GM19455 (cell line): ENCODE data around the gene UPP1.
"Not testable (repeated sequence)": the region's sequence is repeated elsewhere in the genome, so short reads cannot be mapped to it uniquely, and the experiment has no call there.

Source experiments
- ATAC-seq: cut with Tn5 transposase; IDR thresholded peaks from one replicate; pipeline ENCODE4 v1.9.1; 2021; ENCODE audit not compliant: unreplicated experiment

The UPP1 gene

DNA sequence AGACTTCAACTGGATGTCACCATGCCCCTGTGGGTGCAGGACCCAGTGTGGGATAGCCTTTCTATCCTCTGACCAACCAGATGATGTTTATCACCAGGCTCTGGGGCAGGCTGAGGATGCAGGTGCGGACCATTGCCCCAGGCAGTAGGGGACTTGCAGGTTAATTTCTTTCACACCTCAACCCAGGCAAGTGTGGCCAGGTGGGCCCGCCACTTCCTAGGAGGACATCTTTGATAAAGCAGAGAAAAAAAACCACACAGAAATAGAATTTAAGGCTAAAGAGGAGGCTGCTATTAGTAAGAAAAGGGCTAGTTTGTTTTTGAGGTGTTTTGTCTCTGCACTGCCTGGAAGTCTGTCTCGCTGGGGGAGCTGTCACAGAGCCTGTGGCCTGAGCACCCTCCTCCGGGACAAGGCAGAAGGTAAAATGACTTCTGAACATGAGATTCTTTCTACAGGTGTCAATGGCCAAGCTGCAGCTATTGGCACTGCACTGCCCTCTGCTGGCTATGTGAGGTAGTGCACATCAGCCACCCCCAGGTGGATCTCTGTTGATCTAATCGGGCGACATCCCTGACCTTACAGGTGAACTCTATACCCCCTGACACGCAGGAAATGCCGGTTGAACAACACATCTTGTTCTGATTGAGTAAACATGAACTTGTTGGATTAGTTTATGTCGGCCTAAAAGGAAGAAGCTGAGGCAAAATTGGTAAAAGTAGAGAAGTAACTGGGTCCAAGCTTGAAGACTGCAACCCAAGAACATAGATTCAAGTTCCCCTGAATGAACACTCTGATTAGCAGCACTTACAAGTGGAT is 21.0 kb downstream of the UPP1 start:
- peak; percentile 96 for ATAC-seq

GRCh38 chr7:48110868-48111267 is 21.8 kb downstream of the UPP1 start:
- no peak for ATAC-seq

- ATAC-seq = no peak
Measured at GRCh38 chr7:48111596-48111995, 22.5 kb downstream of the UPP1 start.

DNA sequence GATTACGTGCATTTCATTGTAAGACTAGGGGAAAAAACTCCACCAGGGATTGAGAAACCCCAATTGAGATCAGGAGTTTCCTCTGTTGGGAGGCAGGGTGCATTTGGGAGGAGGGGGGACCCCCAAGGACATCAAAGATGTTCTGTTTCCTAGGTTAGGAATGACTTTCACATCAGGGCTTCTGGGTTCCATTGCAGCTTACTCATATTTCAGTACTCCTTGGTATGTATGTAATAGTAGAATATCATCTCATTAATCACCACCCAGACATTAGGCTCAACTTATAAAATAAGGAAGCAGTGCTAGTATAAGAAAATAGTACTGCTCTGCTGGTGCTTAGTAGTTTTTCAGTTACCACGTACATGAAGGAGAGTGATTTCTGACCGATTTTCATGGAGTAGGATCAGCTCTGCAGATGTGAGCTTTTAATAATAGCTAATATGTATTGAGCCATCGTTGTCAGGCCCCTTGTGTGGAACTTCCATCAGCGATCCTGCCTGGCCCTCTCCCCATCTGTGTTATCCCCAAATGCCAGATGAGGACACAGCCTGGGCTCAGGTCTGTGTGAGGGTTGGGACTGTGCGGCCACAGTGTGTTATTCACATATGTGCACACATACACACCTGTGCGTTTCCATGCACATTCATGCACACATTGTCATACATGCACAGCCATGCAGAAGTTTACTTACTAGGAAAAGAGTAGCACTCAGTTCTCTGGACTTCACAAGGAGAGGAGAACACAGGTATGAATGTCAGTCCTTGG is 23.5 kb downstream of the UPP1 start:
- no peak for ATAC-seq

DNA sequence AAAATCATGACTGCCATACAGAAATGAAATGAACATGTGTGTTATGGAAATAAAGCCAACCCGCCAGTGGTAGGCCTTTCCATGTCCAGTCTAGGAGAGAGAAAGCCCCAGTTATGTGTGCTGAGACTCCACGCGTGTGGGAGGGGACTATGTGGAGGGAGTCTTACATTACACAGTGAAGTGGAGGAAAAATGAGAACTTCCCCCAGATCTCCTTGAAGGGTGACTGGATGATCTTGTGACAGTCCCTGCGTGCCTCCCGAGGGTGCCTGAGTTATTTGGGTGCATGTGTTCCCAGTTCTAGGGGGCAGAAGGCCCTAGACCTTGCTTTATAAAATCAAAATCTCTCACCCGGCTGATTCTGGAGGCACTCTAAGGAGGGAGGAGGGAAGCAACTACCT is 24.2 kb downstream of the UPP1 start:
- ATAC-seq = no peak

DNA sequence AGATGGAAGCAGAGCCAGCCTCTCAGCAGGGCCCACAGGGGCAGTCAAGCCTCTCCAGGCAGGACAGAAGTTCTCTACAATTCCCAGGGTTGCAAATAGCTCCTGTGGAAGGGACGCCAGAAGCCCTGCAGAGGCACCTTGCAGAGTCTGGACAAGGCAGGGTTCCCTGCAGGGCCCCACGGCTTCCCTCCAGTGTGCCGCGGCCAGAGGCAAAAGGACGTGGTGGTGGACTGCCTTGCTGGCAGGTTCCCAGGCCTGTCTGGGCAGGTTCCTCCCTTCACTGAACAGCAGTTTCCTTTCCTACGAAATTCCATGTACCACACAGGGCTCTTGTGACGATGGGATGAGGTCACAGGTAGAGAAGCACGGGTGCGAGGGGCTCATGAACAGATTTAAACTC is 25.1 kb downstream of the UPP1 start:
- ATAC-seq = no peak

- ATAC-seq = no peak
Measured at GRCh38 chr7:48114589-48114988, 25.5 kb downstream of the UPP1 start.

DNA sequence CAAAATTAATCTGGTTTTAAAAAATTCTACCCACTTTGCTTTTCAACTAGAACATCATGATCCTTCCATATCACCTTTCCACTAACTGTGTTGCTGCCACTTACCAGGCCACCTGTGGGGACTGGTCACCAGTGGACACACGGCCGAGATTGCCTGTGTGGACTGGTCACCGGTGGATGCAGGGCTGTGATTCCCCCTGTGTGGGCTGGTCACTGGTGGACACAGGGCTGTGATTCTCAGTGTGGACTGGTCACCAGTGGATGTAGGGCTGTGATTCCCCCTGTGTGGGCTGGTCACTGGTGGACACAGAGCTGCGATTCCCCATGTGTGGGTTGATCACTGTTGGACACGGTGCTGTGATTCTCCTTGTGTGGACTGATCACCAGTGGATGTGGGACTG is 27.0 kb downstream of the UPP1 start:
- ATAC-seq = no peak

DNA sequence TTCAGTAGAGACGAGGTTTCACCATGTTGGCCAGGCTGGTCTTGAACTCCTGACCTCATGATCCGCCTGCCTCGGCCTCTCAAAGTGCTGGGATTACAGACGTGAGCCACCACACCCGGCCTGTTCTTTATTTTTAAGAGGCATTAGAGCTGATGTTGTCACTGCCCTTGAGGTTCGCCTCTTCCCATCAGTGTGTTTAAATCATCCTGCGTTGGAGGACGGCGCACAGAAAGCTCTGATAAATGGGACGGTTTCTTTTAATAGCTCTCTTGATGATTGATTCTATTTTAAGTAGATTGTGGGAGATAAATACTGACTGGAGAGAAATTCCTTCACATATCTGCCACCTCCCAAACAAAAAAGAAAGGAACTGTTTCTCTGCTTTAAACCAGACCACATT is 29.0 kb downstream of the UPP1 start:
- no peak for ATAC-seq

- not testable (repeated sequence) for ATAC-seq
Measured at GRCh38 chr7:48120536-48120935, 31.5 kb downstream of the UPP1 start.

GRCh38 chr7:48126037-48126436 is 37.0 kb downstream of the UPP1 start:
- ATAC-seq = no peak

- peak; percentile 86 for ATAC-seq
Measured at GRCh38 chr7:48130658-48131108, 41.6 kb downstream of the UPP1 start.

DNA sequence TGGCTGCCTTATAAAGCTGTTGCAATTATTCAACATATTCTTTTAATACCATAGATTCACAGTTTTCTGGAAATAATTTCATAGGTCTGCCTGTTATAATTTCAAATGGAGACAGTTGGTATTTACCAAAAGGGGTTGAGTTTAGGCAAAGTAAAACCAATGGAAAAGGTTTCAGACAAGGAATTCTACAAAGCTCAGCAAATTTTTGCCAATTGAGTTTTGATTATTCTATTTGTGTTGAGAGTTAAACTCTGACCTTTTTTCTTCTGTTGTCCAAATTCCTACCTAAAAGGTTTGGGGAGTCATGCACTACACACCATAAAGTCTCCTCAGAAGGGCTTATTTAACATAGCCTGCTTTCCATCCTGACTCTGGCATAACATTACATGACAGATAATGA is 43.7 kb downstream of the UPP1 start:
- no peak for ATAC-seq

GRCh38 chr7:48139459-48139858 is 50.4 kb downstream of the UPP1 start:
- ATAC-seq = no peak

DNA sequence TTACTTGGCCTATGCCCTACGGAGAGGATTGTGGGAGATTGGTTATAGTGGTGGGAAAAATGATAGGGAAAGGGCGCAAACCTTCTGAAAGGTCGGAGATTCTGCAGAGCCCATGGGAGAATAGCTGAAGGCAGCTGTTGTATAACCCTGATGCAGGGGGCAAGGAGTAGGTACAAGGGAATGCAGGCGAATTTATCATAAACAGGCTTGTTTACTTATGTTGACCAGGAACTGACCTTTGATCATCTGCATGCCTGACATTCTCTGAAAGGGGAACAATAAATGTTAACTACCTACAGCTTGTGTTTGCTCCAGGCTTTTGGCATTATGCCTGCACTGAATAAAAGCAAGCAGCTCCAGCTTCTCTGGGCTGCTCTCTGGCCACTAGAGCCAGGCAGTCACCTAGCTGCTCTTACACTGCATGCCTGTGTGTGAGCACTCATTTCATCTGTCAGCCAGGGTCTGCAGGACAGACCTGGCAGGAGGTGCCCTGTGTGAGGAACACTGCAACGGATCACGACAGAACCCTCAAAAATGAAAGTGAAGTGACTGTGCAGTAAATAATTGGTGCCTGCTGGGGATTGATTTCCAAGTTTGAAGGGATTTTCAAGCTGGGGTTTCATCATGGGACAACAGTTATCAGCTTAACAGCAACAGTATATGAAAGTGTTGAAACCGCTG is 51.1 kb downstream of the UPP1 start:
- ATAC-seq = no peak

DNA sequence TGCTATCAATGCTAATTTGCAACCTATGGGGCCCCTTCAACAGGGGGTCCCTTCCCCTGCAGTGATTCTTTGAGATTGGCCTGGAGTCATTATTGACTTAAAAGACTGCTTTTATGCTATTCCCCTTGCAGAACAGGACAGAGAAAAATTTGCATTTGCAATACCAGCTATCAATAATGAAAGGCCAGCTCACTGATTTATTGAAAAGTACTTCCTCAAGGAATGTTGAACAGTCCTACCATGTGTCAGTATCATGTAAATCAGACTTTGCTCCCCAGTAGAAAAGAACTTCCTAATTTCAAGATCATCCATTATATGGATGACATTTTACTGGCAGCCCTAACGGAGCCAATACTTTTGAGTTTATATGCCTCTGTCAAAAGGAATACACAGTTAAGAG is 52.5 kb downstream of the UPP1 start:
- ATAC-seq = no peak

DNA sequence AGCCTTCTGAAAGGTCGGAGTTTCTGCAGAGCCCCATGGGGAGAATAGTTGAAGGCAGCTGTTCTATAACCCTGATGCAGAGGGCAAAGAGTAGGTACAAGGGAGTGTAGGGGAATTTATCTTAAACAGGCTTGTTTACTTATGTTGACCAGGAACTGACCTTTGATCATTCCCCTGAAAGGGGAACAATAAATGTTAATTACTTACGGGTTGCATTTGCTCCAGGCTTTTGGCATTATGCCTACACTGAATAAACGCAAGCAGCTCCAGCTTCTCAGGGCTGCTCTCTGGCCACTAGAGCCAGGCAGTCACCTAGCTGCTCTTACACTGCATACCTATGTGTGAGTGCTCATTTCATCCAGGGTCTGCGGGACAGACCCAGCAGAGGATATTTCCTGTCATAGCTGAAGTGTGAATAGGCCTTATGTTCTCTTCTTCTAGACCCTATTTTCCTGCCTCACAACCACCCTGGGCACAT is 55.3 kb downstream of the UPP1 start:
- no peak for ATAC-seq

DNA sequence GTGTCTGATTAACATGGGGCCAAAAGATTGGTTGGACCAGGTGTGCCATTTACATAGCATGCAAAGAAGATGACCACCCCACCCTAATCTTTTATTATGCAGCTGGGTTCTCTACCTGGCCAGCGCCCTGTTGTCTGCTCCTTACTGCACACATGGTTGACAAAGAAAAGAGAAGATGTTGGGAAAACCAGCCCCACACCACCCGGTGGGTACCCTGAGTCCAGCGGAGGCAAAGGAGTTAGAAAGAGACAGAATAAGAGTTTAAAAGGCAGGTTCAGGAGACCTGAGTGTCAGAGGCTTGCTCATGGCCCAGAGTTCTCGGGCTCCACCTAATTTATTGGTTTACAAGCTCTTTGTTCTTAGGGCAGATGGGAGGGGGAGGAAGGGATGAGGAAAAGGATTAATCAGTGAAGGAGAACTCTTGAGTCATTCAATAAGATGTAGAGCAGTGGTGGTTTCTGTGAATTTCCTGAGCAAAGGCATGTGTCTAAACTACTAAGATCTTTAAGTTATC is 58.1 kb downstream of the UPP1 start:
- no peak for ATAC-seq

DNA sequence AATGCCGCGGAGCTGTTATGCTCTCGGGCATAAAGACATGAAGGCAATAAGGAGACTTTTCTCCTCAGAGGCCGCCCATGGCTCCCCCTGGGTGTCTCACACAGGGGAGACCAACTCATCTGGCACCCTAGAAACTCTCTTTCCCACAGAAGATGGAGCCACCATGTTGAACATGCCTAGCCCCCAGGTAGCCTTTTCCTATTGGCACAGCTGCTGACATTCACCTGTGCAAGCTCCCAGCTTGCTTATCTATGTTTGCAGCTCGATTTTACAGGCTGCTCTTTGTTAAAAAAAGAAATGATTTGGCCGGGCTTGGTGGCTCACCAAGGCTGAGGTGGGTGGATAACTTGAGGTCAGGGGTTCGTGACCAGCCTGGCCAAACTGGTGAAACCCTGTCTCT is 58.6 kb downstream of the UPP1 start:
- ATAC-seq = not testable (repeated sequence)

GRCh38 chr7:48148311-48148710 is 59.2 kb downstream of the UPP1 start:
- ATAC-seq = no peak

GRCh38 chr7:48149058-48149457 is 60.0 kb downstream of the UPP1 start:
- no peak for ATAC-seq
